Measurements from ENCODE around the gene RABEP2. TPM values are rescaled to one million over a fixed set of nuclear protein-coding genes. Genes with fewer than 3 reads are reported as not detected.

The RABEP2 gene
- total and polyA plus RNA-seq, 2 experiments from 2014 or later = 11.8 to 27.2 TPM

- Histone ChIP-seq H4K20me1 (replicated peaks; ENCODE audit: insufficient read depth) (no peaks in the 10 kb centered on the region), H3K36me3 (ENCODE audit: insufficient read depth) (no peaks in the 10 kb centered on the region), H3K4me3 (no peak overlapping the region), H3K4me1 (ENCODE audit: insufficient read depth) (peaks cover 5% of the 10 kb centered on the region; the same call in 1 of the 2 replicates), H3K4me2 (no peak overlapping the region), H3K79me2 (replicated peaks; ENCODE audit: insufficient read depth) (no peaks in the 10 kb centered on the region), H2AFZ (no peak overlapping the region), H3F3A (replicated peaks; ENCODE audit: low read depth) (peaks cover 12% of the 10 kb centered on the region; the same call in 1 of the 2 replicates), H3K9me2 (ENCODE audit: insufficient read depth) (no peaks in the 10 kb centered on the region), H3K27me3 (ENCODE audit: insufficient read depth) (0 out of 2 replicates have a peak, but pooled peaks cover 3% of the 10 kb centered on the region), H3K27ac (ENCODE audit: low read depth) (no peak overlapping the region)
- Mint-ChIP-seq H3K27me3 (ENCODE audit: insufficient read depth, low read depth, poor library complexity) (peaks cover 11% of the 10 kb centered on the region), H3K36me3 (ENCODE audit: low read depth) (no peaks in the 10 kb centered on the region), H3K4me3 (no peak overlapping the region), H3K4me1 (peaks cover 5% of the 10 kb centered on the region), H3K27ac (no peak overlapping the region), H3K9me3 (no peaks in the 10 kb centered on the region)
- DNase-seq (ENCODE audit: low spot score) (no peak), ATAC-seq (no peak)
- TF ChIP-seq NANOG (IDR thresholded peaks at IDR 0.05; ENCODE audit: borderline replicate concordance) = no peak
- TF ChIP-seq CREB1 (CRISPR knock-in tag; IDR thresholded peaks at IDR 0.05; ENCODE audit: low read depth) = no peak
- no peak for TF ChIP-seq EZH2 (IDR thresholded peaks at IDR 0.05; ENCODE audit: low read depth, unreplicated experiment)
- no peak for TF ChIP-seq JUNB (IDR thresholded peaks at IDR 0.05; ENCODE audit: unreplicated experiment)
- TF ChIP-seq ZNF462 (CRISPR knock-in tag; IDR thresholded peaks at IDR 0.05) = no peak
- TF ChIP-seq STAT1 (IDR thresholded peaks at IDR 0.05; ENCODE audit: unreplicated experiment) = no peak
- TF ChIP-seq ZNF114 (CRISPR knock-in tag; IDR thresholded peaks at IDR 0.05) = no peak
- TF ChIP-seq POLR2AphosphoS5 (IDR thresholded peaks at IDR 0.05; ENCODE audit: low read depth) = no peak
- no peak for TF ChIP-seq CTCF (conservative IDR thresholded peaks at IDR 0.05; ENCODE audit: low read depth in 2 of 2)
- TF ChIP-seq REST (IDR thresholded peaks at IDR 0.05; ENCODE audit: unreplicated experiment) = no peak
- TF ChIP-seq, protein P1, sequence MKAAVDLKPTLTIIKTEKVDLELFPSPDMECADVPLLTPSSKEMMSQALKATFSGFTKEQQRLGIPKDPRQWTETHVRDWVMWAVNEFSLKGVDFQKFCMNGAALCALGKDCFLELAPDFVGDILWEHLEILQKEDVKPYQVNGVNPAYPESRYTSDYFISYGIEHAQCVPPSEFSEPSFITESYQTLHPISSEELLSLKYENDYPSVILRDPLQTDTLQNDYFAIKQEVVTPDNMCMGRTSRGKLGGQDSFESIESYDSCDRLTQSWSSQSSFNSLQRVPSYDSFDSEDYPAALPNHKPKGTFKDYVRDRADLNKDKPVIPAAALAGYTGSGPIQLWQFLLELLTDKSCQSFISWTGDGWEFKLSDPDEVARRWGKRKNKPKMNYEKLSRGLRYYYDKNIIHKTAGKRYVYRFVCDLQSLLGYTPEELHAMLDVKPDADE (IDR thresholded peaks at IDR 0.05) = no peak
- no peak for TF ChIP-seq EZH2phosphoT487 (IDR thresholded peaks at IDR 0.05; ENCODE audit: unreplicated experiment)
- no peak for TF ChIP-seq ZNF331 (CRISPR knock-in tag; IDR thresholded peaks at IDR 0.05; ENCODE audit: low read depth)
Observed at GRCh38 chr16:28930203-28930602, 5.2 kb upstream of the RABEP2 start.
